Stromal cell of bone marrow (primary cell): ENCODE measurements around the gene TRAT1.

Source experiments
- DNase-seq: peaks from one replicate; pipeline ENCODE4 v3.0.0-alpha.2; 2012; ENCODE audit warnings: low read depth

The TRAT1 gene

DNA sequence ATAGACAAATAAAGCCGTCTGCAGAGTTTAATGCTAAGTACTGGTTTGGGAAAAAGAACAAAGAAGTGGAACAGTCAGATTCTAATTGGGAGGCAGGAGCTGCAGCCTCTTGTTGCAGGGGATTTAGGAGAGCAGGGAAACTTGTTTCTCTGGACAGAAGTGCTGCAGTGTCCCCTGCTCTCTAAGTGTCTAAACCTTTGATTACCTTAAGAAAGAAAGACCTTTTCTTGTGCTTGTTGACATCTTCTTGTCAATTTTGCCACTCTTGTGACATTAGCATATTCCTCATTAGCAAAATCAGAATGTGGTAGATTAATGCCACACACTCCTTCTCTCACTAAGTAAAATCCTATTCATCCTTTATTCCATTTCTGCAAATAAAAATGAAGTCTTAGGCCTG lies 38.8 kb downstream of the TRAT1 start:
- no peak for DNase-seq

GRCh38 chr3:108862865-108863798 lies 40.5 kb downstream of the TRAT1 start:
- DNase-seq, result peak; percentile 18

- DNase-seq, result no peak
Observed at GRCh38 chr3:108863799-108864135, 41.2 kb downstream of the TRAT1 start.

DNA sequence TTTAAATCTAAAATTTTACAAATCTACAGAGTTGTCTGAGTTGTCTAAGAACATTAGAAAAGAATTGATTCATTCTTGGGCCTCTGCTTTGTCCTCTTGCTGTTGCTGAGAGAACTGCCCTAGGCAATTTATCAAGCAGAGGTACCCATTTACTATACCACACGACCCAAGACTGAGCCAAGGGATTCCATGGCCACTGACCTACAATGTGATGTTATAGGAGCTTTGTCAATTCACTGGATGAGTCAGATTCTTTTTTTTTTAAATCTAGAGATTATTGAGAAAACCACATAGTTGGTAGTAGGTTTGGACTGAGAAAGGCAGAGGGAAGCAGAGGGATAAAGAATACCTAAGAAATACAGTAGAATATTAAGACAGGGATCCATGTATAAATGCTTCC lies 55.3 kb downstream of the TRAT1 start:
- no peak for DNase-seq

- no peak for DNase-seq
Observed at GRCh38 chr3:108879915-108880314, 57.3 kb downstream of the TRAT1 start.

DNA sequence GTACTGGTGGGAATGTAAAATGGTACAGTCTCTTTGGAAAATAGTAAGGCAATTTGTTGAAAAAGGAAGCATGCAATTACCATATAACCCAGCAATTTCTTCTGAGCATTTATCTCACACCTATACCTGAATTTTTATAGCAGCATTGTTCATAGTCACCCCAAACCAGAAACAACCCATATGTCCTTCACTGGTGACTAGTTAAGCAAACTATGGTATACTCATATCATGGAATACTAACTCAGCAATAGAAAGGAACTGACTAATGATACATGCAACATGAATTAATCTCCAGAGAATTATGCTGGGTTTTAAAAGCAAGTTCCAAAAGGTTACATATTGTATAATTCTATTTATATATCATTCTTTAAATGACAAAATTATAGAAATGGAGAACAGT lies 60.2 kb downstream of the TRAT1 start:
- DNase-seq, result no peak

- no peak for DNase-seq
Observed at GRCh38 chr3:108883373-108883772, 60.8 kb downstream of the TRAT1 start.

- no peak for DNase-seq
Observed at GRCh38 chr3:108887121-108887520, 64.5 kb downstream of the TRAT1 start.

DNA sequence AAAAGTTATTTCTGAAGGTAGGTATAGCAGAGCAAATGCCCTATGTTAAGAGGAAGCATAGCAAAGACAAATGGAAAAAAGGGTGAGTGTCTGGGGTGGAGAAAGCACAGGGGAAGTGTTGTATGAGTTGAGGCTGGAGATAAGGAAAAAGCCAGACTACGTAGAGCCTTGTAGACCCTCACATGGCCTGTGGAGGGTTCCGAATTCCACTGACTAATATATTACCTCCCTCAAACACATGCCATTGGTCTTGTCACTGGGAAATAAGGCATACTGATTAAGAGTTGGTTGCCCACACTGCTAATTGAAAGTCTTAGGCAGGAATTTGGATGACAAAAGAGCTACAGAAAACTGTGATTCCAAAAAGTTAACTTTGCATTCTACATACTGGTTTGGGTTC lies 65.2 kb downstream of the TRAT1 start:
- no peak for DNase-seq

- no peak for DNase-seq
Observed at GRCh38 chr3:108891833-108892232, 69.2 kb downstream of the TRAT1 start.

DNA sequence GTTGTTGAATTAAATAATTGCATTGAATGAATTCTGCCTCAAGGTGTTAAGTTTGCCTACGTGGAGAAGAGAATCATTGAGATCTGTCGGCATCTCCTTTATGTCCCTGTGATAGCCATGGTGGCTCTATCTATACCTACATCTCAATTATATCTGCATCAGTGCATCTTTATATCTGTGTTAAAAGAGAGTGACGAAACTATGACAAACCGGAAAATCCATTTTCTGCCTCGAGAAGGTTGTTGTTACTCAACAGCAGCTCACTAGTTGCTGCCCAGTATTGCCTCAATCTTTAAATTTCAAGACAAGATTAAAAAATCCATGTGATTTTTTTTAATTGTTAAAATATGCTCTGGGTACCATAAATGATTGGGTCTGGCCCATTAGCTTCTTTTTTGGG lies 72.4 kb downstream of the TRAT1 start:
- DNase-seq, result no peak

DNA sequence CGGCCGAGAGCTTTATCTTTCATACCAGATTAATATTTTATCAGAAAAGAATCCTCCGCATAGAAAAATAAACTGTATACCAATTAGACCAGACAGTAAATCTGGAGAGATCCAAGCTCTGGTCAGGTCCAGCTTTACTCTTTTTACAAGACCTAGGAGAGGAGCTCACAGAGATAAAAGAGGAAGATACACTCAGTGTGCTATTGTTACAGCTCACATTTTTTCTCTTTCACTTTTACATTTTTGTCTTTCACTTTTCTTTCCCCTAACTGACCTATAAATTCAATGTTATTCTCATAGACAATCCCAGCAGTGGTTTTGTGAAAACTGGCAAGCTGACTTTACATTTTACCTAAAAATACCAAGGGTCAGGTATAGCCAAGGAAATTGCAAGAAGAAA lies 75.3 kb downstream of the TRAT1 start:
- DNase-seq, result no peak

DNA sequence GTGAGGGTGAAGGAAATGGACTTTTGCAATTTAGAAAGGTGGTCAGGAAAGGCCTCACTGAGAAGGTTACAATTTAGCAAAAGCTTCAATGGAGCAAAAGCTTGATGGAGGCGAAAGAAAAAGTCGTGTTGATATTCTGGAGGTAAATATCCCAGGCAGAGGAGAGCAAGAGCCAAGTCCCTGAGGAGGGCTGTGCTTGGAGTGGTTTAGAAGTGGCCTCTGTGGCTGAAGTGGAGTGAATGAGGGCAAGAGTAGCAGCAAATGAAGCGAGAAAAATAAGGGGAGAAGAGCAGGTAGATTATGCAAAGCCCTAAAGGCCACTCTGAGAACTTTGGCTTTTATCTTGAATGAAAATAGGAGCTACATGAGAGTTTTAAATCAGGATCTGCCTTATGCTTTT lies 76.9 kb downstream of the TRAT1 start:
- DNase-seq, result no peak
